Activated gamma-delta T cell treated with Interleukin-2 at 50 U/mL for 16 hours (primary cell): ENCODE data around the gene AKAP11.

Experiments used
- DNase-seq: peaks from one replicate; pipeline ENCODE4 v3.0.0-alpha.2; 2020

AKAP11 gene

DNA sequence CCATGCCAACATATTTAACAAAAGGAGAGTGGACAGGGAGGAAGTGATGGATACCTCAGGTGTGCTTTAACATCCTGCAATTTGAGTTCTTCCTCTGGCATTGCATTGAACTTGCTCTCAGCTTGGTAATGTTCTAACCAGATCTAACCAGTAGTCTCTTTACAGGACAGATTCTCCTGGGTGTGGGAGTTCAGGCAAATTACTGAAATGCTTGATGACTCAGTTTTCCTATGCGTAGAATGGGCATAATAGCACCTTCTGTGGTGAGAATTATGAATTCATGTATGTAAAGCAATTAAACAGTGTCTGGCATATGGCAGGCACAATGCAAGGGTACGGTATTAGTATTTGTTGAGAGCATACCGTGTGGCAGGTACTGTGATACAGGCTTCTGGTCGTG, 3.6 kb downstream of the AKAP11 start:
- no peak for DNase-seq

- no peak for DNase-seq
Measured at GRCh38 chr13:42276683-42277082, 4.7 kb downstream of the AKAP11 start.

- DNase-seq, result no peak
Measured at GRCh38 chr13:42277618-42278276, 5.8 kb downstream of the AKAP11 start.

DNA sequence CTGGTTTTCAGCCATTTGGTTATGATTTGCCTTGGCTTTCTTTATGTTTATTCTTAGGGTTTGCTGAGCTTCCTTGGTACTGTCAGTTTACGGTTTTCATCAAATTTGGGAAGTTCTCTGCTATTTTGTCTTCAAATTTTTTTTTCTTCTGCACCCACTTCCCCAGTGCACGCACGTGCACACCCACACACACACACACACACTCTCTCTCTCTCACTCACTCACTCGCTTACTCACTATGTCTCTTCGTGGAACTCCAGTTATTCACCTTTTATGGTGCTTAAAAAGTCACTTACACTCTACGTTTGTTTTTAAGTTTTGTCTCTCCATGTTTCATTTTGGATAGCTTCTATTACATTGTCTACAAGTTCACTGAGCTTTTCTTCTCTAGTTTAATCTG, 7.1 kb downstream of the AKAP11 start:
- DNase-seq, result no peak

DNA sequence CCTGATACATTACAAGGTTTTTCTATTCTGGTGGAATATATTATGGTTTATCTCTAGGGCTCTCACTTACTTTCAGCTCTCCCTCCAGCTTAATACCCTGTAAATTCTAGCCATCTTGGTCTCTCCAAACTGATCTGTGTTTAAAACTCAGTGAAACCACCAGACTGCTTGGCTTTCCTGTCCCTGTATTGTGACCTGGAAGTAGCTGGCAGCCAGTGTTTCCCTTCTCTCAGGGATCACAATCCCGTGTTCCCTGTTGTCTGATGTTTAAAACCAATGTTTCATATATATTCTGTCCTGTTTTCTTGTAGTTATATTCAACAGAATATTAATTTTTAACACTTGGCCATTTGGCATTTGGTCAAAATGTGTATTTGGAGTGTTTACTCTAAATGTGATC, 8.0 kb downstream of the AKAP11 start:
- no peak for DNase-seq

- no peak for DNase-seq
Measured at GRCh38 chr13:42280537-42280936, 8.6 kb downstream of the AKAP11 start.

- no peak for DNase-seq
Measured at GRCh38 chr13:42283574-42283973, 11.6 kb downstream of the AKAP11 start.

DNA sequence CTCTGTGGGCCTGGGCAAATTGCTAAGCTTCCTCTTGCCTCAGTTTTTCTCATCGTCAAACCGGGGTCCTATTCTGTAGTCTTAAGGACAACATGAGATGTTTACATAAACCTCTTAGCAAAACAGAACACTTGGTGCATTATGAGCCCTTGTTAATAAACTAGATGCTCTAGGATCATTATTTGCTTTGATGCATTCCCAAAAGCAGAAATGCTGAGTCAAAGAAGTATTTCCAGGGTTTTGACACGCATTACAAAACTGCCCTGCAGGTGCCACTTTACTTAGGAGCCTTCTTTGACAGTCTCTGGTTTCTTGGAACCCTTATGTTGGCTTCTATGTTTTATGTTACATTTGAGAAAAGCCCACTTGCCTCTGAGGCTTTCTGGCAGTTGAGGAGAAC, 12.1 kb downstream of the AKAP11 start:
- DNase-seq, result no peak

DNA sequence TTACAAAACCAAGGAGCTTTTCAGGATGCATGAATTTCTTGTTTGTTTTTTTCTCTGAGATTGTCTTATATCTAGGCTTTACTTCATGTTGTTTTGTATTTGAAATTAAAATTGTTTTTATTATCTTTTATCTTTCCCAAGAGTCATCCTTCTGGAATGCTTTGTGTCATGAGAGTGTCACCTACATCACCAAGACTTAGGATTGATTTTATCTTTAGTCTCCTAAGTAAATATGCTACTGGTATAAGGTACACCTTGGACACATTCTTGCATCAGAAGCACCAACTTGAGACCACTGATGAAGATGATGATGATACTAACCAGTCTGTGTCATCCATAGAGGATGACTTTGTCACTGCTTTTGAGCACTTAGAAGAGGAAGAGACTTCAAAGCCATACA, 26.4 kb downstream of the AKAP11 start:
- no peak for DNase-seq

DNA sequence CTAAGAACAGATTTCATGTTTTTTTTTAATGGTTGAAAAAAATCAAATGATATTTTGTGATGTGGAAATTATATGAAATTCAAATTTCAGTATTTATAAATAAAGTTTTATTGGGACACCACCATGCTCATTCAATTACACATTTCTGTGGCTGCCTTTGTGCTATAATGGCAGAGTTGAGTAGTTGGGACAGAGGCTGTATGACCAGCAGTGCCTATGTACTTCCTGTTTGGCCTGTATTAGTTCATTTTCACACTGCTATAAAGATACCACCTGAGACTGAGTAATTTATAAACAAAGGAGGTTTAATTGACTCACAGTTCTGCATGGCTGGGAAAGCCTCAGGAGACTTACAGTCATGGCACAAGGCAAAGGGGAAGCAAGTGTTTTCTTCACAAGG, 33.6 kb downstream of the AKAP11 start:
- DNase-seq, result no peak

DNA sequence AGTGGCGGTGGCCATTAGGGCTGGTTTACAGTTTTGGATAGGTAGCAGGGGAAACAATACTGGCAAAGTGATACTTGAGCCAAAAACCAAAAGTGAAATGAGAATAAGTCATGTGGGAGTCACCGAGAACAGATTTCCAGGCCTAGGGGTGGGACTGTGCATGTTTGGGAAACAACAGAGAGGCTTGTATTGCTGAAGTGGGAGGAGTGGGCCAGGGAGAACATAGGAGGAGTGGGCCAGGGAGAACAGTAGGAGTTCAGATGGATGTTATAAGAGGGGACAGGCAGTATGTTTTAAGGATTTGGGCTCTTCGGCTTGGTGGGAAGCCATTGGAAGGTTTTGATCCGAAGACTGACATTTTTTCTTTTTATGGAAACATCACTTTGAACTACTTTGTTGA, 35.5 kb downstream of the AKAP11 start:
- no peak for DNase-seq

- no peak for DNase-seq
Measured at GRCh38 chr13:42312817-42313431, 41.0 kb downstream of the AKAP11 start.

DNA sequence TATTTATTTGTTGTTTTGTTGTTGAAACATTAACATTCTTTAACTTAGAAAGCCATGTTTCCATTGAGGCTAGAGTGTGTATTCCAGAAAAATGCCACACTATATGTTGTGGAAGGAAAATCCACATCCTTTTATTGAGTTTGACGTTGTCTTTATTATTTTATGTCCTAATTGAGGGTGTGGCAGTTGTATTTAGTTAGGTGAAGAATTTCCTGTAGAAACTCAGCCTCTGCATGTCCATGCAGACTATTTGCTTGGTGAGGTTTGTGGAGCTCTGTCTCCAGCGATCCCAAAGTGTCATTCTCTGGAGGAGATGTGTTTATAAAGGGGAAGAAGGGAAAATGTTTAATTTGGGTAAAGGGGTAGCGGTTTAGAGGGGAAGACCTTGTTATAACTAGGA, 46.6 kb downstream of the AKAP11 start:
- no peak for DNase-seq

DNA sequence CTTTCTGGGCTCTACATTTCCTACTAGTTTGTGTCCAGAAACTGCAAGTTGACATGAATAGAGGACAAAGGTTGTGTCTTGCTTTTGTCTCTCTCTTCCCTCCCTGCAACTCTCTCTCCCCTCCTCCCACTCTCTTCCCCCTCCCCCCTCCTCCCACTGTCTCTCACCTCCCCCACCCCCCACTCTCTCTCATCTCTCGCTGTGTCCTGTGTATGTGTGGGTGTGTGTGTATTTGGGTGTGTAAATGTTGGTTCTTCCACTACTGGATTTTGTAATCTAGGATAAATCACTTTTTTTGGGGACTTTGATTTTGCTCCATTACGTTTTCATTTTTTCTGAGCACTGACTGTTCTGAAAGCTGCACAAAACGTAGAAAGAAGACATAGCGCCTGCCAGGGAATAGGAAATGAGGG, 48.4 kb downstream of the AKAP11 start:
- DNase-seq, result no peak

- no peak for DNase-seq
Measured at GRCh38 chr13:42322806-42323205, 50.9 kb downstream of the AKAP11 start.

- no peak for DNase-seq
Measured at GRCh38 chr13:42324704-42325103, 52.8 kb downstream of the AKAP11 start.

DNA sequence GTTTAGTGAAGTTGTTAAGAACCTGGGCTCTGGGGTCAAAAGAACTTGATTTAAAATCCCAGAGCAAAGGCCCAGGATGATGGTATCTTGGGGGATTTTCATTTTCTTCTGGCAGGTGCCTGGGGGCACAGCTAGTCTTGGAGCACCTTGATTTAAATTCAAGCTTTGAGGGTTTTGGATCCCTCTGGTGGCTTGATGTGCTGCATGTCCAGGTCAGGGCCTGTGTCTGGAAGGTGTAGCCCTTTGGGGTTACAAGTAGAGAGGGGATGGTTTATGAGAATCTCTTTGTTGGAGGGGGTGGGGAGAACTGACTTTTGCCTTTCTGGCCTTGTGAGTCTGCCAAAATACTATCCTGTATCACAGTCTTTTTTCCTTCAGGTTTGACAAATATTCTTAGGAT, 55.8 kb downstream of the AKAP11 start:
- DNase-seq, result no peak

DNA sequence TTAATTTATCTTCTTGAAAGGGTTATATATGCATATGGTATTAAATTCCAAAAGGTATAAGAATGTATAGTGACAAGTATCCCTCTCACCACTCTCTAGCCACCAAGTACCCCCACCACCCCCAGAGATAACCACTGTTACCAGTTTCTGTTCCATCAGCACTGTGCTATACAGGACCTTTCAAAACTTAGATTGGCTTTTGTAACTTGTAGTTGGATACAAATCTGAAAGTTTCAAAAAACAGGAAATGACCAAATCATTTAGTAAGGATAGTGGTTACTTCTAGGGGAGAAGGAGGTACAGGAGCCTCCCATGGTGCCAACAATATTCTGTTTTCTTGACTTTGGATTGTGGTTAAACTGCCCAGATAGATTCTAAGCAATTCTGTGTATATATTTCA, 56.7 kb downstream of the AKAP11 start:
- DNase-seq, result no peak

- no peak for DNase-seq
Measured at GRCh38 chr13:42329239-42329638, 57.3 kb downstream of the AKAP11 start.

DNA sequence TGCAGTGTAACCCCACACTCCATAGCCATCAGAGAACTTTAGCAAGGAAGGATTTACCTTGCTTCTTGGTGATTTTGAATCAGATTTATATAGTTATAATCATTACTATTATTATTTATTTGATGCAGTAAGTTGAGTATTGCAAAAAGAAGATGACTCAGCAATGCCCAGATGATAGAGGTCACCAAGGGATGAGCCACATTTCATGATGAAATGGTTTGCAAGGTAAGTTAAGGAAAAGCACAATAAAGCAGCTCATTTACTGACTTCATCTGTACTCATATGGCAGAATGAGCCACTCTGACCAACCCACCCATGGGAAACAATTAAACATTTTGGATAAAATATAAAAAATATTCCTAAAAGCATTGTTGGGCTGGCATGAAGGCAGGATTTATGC, 59.1 kb downstream of the AKAP11 start:
- no peak for DNase-seq

DNA sequence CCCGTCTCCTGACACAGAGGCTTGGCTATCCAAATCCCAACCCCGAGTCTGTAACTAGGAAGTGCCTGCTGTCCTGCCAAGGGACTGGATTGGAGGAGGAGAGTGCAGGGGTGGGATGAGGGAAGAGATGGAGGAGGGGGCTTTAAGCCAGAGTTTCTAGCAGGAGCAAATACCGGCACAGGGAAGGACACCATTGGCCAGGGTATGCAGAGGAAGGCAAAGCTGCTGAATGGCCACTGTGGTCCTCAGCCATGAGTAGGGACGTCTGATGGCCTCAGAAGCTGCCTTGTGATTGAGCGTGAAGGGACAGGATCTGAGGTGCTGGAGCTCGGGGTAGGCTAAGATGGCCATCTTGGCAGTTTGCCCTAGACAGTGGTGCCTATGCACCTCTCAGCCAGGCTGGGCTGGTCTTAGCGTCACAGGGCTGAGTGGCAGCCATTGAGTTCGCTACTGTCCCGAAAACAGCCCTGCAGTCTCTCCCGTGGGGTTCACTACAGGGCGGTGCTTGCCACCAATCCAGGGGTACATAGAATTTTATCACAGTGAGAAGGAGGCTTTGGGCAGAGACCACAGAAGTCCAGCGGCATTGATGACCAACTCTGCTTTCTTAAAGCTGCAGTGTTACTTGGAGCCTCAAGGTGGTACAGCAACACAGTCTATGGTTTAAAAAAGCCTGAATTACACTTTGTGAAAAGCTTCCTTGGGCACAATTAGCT, 61.8 kb downstream of the AKAP11 start:
- DNase-seq, result no peak

- no peak for DNase-seq
Measured at GRCh38 chr13:42334329-42334706, 62.4 kb downstream of the AKAP11 start.

DNA sequence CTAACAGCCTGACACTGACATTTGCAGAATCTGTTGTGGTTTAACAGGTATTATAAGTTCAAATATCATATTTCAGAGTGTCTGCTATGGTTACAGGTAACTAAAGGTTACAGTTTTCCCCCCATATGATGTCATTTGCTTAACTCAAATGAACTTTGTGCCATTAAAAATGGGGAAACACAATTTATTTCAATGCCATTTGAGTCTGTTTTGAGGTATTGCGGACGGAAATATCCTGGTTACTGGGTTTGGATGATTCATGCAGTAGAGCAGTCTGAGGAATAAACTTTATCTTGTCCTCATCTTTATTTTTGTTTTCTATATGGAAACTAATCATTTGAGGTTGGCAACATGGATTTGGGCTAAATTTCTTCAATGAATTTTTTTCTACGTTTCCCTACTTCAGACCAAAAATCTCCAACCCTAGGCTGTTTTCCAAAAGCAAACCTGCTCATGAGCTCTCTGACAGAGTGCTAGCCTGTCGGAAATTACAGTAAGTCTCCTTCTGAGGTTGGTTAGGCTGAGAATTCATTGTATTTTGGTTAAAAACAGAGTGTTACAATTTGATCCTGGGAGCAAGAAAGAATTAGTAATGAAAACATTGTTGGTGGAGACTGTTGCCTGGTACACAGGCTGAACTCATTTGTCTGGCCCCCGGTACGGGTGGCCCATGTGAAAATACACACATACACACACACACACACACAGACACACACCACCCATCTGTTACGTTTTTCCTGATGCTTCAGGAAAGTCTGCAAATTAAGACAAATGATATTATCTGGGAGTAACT, 66.1 kb downstream of the AKAP11 start:
- DNase-seq, result no peak

GRCh38 chr13:42345367-42345766, 73.4 kb downstream of the AKAP11 start:
- no peak for DNase-seq
